ENCODE data around the gene TNFRSF1A. TPM values are rescaled to one million over a fixed set of nuclear protein-coding genes. Genes with fewer than 3 reads are reported as not detected.

Gene TNFRSF1A
- total RNA-seq, 6 donors from 2014 or later: 140 to 425 (median 202) TPM

GRCh38 chr12:6313326-6313940 lies 28.4 kb downstream of the TNFRSF1A start:
- no peak for TF ChIP-seq POLR2AphosphoS5 (IDR thresholded peaks at IDR 0.05)
- Histone ChIP-seq H3K4me1 (peaks cover 15 to 30% (median 25%) of the 10 kb centered on the region in 4 donors), H3K27ac (peak overlapping the region; percentile 46 to 74 (median 59)), H3K9me3 (no peaks in the 10 kb centered on the region), H3K36me3 (no peaks in the 10 kb centered on the region), H3K27me3 (peaks cover 0 to 12% (median 5%) of the 10 kb centered on the region in 4 donors), H3K4me3 (no peak overlapping the region)
- WGBS, 2 donors: 92 to 98% methylated on average over 6 to 11 of the region's 14 CpGs
- peak in 1 of 2 donors; percentile 15 for ATAC-seq (ENCODE audit: low FRiP score in 2 of 2)
- DNase-seq: peak in 1 of 2 donors; percentile 46

DNA sequence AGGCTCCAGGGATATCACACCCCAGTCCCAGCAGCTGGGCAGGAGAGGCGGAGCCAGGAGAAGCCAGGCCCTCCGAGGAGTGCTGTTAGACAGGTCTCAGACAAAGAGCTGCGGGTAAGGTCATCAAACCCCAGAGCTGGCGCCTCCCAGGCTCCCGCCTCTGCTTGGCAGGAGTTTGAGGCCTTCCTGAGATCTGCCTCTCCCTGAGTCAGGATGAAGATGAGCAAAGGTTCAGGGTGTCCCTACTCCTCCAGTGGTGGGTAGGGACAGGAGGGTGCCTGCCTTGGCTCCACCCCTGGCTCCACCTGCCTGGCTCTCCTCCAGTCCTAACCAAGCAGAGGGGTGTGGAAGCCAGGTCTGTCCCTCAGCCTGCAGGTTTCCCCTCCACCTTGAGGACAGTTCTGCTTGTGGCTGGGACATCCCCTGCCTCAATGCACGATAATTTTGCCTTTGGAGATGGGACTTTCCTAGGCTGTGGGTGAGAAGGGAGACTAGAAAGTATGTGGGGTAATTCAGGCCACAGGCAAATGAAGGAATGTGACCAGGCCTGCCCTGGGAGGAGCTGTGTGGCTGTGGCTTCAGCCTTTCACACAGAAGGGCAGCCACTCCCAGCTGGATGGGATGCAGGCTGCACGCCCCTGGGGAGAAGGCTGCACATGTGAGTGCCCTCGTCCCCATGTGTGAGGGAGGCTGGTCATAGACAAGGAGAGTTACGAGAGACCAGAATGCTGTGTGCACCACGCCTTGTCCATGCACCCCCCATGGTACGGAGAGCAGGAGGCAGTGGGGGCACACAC lies 29.1 kb downstream of the TNFRSF1A start:
- Histone ChIP-seq H3K4me1 (peaks cover 15 to 32% (median 25%) of the 10 kb centered on the region in 4 donors), H3K4me3 (no peak overlapping the region), H3K27me3 (peaks cover 0 to 12% (median 5%) of the 10 kb centered on the region in 4 donors), H3K36me3 (no peaks in the 10 kb centered on the region), H3K27ac (peak overlapping the region; percentile 46 to 74 (median 59)), H3K9me3 (no peaks in the 10 kb centered on the region)
- ATAC-seq (ENCODE audit: low FRiP score in 2 of 2) (peak; percentile 26 to 77), DNase-seq (peak; percentile 61 to 80)
- 68 to 73% methylated on average over 3 to 9 of the region's 11 CpGs for WGBS, 2 donors
- TF ChIP-seq POLR2AphosphoS5 (IDR thresholded peaks at IDR 0.05): no peak
- no peak for TF ChIP-seq POLR2A (IDR thresholded peaks at IDR 0.05)
- TF ChIP-seq EP300 (IDR thresholded peaks at IDR 0.05): no peak
- TF ChIP-seq CTCF (IDR thresholded peaks at IDR 0.05): no peak

- ATAC-seq (ENCODE audit: low FRiP score in 2 of 2): peak in 1 of 2 donors; percentile 0
- Histone ChIP-seq H3K9me3 (no peaks in the 10 kb centered on the region), H3K4me3 (no peak overlapping the region), H3K4me1 (peaks cover 20 to 36% (median 25%) of the 10 kb centered on the region in 4 donors), H3K36me3 (no peaks in the 10 kb centered on the region), H3K27me3 (peaks cover 0 to 12% (median 5%) of the 10 kb centered on the region in 4 donors), H3K27ac (peak overlapping the region in 3 of 4 donors; percentile 46 to 74 (median 65))
- TF ChIP-seq POLR2AphosphoS5 (IDR thresholded peaks at IDR 0.05) (no peak), EP300 (IDR thresholded peaks at IDR 0.05) (no peak), CTCF (IDR thresholded peaks at IDR 0.05) (no peak), POLR2A (IDR thresholded peaks at IDR 0.05) (no peak)
- no peak for DNase-seq
- WGBS, 2 donors: 80 to 96% methylated on average over 5 to 8 of the region's 8 CpGs
Observed at GRCh38 chr12:6311822-6312528, 29.9 kb downstream of the TNFRSF1A start.

- peak overlapping the region in 3 of 4 donors; percentile 41 to 53 (median 49) for H3K4me3 ChIP-seq
- DNase-seq (no peak), ATAC-seq (ENCODE audit: low FRiP score in 2 of 2) (no peak)
- no peaks in the 10 kb centered on the region for H3K36me3 ChIP-seq
- peaks cover 0 to 12% (median 5%) of the 10 kb centered on the region in 4 donors for H3K27me3 ChIP-seq
- TF ChIP-seq CTCF (IDR thresholded peaks at IDR 0.05) (no peak), EP300 (IDR thresholded peaks at IDR 0.05) (no peak), POLR2A (IDR thresholded peaks at IDR 0.05) (no peak), POLR2AphosphoS5 (IDR thresholded peaks at IDR 0.05) (no peak)
- WGBS, 2 donors: 36 to 51% methylated on average over 18 to 35 of the region's 43 CpGs
- no peaks in the 10 kb centered on the region for H3K9me3 ChIP-seq
- H3K4me1 ChIP-seq: peaks cover 21 to 36% (median 25%) of the 10 kb centered on the region in 4 donors
- H3K27ac ChIP-seq: no peak overlapping the region
Observed at GRCh38 chr12:6310771-6311610, 30.9 kb downstream of the TNFRSF1A start.

All from upper lobe of left lung (tissue), 6 donors.